Measurements from ENCODE around the gene NOL12. TPM values are rescaled to one million over a fixed set of nuclear protein-coding genes. Genes with fewer than 3 reads are reported as not detected.
A peak's percentile ranks its signal among the peaks of the same experiment; 100 is the strongest.

The NOL12 gene
- total RNA-seq, 1 donor from 2014 or later: 7.2 TPM

DNA sequence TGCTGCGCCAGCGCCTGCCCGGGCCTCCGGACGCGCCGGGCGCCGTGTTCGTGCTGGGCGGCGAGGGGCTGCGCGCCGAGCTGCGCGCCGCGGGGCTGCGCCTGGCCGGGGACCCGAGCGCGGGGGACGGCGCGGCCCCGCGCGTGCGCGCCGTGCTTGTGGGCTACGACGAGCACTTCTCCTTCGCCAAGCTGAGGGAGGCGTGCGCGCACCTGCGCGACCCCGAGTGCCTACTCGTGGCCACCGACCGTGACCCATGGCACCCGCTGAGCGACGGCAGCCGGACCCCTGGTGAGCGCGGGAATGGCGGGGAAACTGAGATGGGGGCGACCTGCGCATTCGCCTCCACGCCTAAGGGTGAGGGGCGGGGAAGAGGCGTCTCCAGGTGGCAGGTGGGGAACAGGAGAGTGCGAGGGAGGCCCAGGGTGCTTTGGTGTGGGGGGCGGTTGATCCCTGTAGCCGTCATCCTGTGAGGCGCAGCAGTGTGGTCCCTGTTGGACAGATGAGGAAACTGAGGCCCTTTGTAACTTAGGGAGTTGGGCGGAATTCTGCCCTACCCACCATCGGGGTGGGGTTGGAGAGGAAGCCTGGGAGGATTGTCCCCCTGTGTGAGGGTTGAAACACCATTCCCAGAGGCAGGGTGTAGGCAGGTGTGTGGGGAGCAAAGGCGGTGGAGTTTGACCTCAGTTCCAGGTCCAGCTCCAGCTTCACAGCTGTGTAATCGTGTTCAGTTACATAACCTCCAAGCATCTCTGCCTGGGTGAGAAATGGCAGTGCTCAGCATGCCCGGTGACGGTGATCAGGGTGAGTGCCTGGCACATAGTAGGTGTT lies 26.9 kb upstream of the NOL12 start:
- no peak for DNase-seq (ENCODE audit: low spot score)

DNA sequence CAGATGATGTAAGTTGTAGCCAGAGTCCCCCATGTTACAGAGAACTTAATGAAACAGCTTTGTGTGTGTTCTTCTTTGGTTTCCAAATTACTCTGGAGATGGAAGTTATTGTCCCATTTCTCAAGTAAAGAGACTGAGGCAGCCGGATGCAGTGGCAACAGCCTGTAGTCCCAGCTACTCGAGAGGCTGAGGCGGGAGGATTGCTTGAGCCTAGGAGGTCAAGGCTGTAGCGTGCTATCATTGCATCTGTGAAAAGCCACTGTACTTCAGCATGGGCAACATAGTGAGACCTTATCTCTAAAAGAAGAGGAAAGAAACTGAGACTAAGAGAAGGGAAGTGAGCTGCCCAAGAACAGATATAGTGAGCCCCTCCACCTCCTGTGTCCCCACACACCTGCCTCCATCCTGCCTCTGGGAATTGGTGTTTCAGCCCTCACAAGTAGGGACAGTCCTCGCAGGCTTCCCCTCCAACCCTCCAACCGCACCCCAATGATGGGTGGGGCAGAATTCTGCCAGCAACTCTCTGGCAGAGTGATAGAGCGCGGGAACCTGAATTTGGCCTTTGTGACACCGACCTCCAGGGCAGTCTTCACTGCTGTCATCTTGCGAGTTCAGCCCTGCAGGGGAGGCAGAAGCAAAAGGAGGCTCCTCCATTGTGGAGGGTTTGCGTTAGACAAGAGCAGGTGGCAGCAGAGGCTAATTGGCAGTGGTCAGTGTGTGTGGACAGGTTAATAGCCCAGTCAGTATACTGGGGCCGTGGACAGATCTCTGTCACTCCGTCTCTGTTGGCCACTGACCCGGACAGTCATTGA lies 26.0 kb upstream of the NOL12 start:
- DNase-seq (ENCODE audit: low spot score): no peak

DNA sequence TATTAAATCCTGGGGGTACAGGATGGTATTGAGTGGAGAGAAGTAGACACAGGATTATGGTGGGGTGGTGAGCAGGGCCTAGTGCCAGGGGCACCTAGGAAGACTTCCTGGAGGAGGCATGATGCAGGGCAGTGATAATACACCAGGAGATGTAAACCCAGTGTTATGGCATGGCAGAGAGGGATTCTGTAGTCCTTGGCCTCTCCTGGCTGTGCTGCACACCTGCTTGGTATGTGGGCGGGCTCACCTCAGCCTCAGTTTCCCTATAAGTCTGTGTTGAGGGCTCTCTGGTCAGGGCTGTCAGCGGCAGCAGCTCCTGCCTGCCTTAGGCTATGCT lies 25.5 kb upstream of the NOL12 start:
- no peak for DNase-seq (ENCODE audit: low spot score)

DNA sequence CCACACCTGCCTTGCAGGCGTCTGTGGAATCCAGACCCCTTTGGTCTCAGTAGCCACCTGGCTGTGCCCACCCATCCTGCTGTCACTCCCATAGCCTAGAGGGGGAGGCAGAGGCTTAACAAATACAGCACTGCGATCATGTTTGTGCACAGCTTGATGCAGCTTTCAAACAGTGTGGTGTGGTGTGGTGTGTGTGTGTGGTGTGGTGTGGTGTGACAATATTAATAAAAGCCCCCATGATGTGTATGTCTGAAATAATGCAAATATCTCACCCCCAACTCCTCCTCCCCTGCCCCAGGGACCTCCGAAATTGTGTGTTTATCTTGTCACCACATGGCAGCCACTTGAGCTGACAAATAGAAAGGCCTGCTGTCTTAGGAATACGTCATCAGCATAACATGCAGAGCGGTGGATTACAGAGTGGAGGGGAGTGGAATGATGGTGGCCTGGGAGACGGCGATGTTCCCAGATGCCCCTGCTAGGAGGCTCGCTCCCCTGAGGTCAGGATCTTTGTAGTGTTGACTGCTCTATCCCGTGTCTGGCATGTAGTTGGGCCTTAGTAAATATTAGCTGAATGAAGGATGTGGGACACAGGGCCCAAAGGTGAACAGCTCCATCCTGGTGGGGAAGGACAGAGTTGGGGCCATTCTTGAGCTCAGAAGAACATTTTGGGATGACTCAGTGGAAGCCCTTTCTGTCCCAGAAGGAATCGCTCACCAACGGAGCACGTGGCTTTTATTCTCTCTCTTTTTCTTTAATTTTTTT lies 24.8 kb upstream of the NOL12 start:
- peak; percentile 85 for DNase-seq (ENCODE audit: low spot score)

DNA sequence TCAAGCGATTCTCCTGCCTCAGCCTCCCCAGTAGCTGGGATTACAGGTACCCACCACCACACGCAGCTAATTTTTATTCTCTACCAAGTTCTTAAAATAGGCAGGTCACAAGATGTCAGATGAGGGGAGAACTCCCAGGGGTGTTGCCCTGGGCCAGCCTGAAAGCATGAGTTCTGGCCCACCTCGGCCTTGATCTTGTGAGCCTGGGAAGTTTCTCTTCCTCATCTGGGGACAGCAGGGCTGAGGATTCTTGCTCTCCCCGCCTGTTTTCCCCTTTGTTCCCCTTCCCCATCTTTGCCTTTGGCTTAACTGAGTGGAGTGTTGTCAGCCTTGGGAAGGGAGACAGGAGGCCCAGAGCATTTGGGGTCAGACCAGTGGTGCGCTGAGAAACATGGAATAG lies 24.1 kb upstream of the NOL12 start:
- no peak for DNase-seq (ENCODE audit: low spot score)

DNA sequence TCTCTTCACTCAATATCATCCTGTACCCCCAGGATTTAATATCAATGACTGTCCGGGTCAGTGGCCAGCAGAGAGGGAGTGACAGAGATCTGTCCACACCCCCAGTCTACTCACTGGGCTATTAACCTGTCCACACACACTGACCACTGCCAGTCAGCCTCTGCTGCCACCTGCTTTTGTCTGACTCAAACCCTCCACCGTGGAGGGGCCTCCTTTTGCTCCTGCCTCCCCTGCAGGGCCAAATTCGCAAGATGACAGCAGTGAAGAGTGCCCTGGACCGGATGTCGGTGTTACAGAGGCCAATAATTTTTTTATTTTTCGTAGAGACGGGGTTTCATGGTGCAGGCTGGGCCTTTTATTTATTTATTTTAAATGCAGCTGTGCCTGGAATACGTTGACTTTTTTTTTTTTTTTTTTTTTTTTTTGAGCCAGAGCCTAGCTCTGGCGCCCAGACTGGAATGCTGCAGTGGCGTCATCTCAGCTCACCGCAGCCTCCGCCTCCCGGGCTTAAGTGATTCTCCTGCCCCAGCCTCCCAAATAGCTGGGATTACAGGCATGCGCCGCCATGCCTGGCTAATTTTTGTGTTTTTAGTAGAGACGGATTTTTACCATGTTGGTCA lies 22.5 kb upstream of the NOL12 start:
- DNase-seq (ENCODE audit: low spot score): peak; percentile 58

DNA sequence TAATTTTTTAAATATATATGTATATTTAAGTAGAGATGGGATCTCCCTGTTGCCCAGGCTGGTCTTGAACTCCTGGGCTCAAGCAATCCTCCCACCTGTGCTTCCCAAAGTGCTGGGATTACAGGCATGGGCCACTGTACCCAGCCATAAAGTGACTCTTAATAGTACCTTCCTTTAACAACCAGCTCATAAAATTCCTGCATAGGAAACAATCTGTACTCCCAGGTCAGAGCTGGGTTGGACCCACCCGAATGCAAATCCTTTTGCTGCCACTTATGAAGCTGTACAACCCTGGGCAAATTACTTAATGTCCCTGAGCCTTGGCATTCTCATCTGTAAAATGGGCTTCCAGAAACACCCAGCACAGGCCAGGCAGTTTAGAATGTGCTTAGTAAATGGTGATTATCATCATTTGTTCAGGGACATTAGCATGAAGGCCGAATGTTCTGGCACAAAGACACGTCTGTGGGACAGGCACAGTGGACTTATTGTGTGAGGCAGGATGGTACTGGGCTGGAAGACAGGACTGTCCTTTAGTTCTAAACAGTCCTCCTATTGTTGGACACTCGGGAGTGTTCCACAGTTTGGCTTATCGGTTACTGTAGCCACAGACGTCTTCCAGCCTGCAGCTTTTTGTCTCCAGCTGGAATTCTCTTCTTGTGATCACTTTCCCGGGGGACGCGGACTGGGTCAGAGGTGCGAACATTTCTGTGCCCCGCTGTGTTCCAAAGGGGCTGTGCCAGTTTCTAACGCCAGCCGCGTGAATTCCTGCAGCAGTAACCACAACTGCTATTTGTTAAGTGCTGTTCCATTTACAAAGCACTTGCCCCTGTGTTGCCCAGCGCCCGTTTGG lies 21.7 kb upstream of the NOL12 start:
- DNase-seq (ENCODE audit: low spot score): no peak

DNA sequence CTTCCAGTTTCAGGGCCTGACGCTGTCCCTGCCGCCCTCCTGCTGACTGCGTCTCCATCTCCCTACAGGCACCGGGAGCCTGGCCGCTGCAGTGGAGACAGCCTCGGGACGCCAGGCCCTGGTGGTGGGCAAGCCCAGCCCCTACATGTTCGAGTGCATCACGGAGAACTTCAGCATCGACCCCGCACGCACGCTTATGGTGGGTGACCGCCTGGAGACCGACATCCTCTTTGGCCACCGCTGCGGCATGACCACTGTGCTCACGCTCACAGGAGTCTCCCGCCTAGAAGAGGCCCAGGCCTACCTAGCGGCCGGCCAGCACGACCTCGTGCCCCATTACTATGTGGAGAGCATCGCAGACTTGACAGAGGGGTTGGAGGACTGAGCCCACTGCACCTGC lies 20.7 kb upstream of the NOL12 start:
- DNase-seq (ENCODE audit: low spot score): no peak

DNA sequence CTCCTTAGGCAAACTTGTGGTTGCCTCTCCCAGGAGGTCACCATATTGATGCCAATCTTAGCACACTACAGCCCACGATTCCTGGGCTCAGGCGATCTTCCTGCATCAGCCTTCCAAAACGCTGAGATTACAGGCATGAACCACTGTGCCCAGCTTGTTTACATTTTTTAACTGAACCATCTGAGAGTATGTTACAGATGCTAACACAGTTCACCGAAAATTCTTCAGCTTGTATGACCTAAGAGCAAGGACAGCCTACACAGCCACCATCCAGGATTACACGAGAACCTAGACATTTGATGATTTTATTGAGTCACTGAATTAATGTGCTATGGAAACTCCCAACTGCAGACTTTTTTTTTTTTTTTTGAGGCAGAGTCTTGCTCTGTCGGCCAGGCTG lies 16.6 kb upstream of the NOL12 start:
- DNase-seq (ENCODE audit: low spot score): no peak

DNA sequence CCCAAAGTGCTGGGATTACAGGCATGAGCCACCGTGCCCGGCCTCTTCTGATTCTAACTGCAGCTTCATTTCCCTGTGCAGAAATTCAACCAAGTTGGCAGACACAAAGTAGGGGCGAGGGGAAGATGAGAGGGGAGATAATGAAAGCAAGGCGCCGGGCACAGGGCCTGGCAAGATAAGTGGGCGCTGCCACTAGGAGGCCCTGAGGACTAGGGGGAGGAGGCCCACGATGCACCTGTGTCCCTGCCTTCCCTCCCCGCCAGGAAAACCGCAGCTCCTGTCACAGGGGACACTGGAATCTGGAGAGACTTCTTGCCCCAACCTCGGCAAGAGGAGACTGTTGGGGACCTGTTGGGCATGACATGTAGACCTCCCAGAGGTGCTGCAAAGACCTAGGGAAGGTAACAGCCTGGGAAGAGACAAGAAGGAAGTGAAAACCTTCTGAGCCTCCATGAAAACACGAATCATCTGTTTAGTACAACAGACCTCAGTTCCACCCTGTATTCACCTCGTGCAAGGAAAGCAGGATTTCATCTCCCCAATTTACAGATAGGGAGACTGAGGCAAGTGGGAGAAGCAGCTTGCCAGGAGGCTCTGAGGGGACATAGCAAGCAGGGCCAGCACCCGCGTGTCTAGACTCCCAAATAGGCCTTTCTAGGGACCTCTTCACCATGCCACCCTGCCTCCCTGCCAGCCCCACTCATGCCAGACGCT lies 13.8 kb upstream of the NOL12 start:
- no peak for DNase-seq (ENCODE audit: low spot score)

DNA sequence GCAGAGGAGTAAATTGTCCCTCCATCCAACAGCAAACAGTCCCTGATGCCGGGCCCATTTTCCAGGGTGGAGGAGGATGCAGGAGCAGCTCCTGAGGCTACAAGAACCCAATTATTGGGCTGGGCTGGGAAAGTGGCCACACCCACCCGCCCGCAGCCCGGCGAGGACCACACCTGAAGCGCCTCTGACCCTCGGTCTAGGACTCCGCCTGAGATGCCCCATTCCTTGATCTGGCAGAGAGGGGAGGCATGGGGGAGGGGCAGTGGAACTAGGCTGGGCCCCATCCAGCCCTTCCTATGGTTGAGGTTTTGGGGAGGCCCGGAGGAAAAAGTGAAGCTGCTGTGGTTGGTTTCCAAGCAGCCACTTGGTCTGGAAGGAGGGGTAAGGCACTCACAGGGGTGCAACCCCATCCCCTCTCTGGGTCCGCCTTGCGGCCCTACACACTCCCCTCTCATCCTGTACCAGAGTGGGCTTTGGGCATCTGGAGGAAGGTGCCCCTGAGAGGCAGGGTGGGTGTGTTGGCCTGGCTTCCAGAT lies 13.2 kb upstream of the NOL12 start:
- no peak for DNase-seq (ENCODE audit: low spot score)

DNA sequence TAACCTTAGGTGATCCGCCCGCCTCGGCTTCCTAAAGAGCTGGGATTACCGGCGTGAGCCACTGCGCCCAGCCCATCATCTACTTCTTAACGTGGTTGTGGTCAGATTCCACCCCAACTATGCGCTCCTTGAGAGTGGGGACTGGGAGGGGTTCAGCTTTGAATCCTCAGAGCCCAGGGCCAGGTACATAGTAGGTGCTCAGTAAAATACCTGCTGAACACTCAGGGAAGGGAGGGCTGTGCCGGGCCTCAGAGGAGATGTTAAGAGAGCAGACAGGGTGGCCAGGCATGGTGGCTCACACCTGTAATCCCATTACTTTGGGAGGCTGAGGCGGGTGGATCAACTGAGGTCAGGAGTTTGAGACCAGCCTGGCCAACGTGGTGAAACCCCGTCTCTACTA lies 11.9 kb upstream of the NOL12 start:
- no peak for DNase-seq (ENCODE audit: low spot score)

DNA sequence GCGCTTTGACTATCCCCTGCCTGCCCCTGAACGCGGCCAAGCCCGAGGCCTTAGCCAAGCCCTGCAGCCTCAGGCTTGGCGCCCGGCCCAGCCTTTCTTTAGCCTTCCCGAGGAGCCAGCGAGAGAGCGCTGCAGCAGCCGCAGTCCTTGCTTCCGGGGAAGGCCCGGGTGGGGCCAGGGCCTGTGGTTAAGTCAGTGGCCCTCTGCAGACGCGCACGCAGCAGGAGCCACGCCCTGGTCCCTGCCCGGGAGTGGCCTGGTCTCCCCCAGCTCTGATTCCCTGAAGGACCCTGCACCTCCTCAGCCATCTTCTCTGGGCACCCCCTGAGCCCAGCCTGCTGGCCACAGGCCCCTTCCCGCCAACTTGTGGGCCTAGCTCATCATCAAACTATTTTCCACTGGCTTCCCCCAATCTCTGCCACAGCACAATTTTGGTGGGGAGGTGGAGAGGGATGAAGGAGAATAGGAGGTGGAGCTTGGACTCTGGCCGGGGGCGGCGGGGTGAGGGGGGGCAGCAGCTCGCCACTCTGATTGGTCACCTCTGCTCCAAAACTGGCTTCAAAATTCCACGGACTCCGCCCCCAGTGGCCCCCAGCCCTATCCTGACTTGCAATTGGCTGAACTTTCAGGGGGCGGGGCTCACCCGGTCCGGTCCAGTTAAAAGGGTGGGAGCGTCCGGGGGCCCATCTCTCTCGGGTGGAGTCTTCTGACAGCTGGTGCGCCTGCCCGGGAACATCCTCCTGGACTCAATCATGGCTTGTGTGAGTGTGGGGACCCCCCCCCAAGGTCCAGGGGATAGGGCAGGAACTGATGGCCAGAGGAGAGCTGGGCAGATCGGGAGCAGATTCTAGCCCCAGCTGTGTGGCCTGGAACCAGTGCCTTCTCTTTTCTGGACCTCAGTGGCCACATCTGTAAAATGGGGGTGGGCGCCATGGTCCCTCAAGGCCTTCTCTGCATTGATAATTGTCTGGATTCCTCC lies 10.9 kb upstream of the NOL12 start, which contains the start of gene LGALS1:
Gene LGALS1 (plus strand): TSS at position 686 of the 979 bp plus-strand sequence. CDS start 67 bp downstream, at position 753.
- peak; percentile 97 for DNase-seq (ENCODE audit: low spot score)

DNA sequence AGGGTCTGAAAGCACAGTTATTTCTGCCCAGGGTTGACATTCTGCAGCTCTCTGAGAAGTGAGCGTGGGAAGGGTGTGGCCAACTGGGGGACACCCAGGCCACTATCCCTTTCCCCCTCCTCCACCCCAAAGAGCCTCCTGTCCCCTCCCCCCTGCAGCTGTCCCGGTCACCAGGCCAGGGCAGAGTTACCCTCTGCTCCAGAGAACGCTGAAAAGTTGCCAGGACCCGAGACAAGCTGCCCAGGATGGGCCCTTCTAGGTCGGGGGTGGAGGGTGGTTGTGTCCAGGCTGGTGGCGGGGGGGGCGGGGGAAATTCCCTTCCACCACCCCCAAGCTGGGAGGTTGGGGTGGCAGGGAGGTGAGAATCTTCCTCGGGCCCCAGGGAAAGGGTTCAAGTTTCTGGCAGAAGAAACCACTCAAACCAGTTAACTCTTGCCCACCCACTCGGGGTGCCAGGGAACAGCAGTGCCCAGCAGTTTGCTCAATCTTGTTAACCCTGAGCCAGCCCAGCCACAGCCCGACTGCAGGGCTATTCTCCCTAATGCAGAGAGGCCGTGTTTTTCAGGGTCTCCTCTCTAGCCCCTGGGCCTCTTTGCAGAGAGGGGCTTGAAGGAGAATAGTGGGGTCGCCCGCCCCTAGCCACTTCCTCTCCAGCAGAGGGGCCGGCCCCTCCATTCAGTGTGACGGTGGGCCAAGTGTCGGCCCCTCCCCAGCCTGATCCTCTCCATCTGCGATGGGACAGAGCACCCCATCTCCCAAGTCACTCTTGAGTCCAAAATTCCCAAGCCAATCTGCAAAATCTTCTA lies 10.0 kb upstream of the NOL12 start:
- DNase-seq (ENCODE audit: low spot score): peak; percentile 41

DNA sequence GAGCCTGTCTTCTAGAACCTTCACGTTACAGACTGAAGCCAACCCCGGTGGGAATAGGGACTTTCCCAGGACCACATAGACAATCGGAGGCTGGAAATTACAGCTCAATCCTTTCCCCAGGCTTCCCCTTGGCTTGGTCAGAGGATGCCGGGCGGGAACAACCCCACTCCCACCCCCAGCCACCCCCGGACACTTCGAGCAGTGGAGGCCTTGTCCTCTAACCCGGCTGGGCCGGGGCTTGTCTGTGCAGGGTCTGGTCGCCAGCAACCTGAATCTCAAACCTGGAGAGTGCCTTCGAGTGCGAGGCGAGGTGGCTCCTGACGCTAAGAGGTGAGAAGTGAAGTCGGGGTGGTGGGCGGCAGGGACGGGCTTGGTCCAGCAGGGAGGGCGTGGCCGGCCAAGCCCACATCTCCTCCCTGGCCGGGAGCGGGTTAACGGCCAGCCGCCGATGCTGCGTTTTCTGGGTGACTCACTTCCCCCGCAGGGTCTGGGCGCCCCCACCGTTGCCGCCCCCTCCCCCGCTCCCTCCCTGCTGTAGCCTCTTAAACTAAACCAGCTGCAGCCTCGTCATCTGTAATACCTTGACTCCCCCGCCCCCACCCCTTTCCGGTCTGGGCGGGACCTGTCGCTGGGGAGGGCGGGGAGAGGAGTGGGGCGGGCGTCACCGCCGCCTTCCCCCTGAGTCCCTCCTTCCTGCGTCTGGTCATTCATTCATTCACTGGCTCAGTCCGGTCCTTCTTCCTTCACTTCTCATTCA lies 9.2 kb upstream of the NOL12 start:
- DNase-seq (ENCODE audit: low spot score): peak; percentile 95

DNA sequence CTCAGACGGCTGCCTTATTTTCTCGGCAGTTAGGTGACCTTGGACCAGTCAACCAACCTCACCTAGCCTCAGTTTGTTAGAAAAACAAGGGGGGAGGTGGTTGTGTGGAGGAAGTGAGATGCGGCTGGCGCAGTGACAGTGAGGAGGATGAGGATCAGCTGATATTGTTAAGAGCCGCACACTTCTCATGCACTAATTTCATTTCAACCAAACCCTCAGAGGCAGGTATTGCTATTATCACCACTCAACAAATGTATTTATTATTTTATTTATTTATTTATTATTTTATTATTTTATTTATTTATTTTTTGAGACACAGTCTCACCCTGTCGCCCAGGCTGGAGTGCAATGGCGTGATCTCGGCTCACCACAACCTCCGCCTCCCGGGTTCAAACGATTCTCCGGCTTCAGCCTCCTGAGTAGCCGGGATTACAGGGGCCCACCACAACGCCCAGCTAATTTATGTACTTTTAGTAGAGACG lies 8.6 kb upstream of the NOL12 start:
- no peak for DNase-seq (ENCODE audit: low spot score)

DNA sequence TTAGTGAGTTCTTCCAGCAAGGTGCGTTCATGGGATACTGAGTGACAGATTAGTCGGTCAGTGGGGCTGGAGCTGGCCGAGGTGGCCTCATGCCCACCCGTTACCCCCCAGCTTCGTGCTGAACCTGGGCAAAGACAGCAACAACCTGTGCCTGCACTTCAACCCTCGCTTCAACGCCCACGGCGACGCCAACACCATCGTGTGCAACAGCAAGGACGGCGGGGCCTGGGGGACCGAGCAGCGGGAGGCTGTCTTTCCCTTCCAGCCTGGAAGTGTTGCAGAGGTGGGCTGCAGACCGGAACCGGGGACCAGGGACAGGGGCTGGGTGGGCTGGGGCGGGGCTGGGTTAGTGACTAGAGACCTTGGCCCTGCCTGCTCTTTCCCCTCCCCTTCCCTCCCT lies 7.8 kb upstream of the NOL12 start:
- DNase-seq (ENCODE audit: low spot score): no peak
